ENCODE measurements around the gene FAM81B.
"Not testable (repeated sequence)": the region's sequence is repeated elsewhere in the genome, so short reads cannot be mapped to it uniquely, and the experiment has no call there.

Gene FAM81B

GRCh38 chr5:95390812-95391492 lies at the start of gene FAM81B:
FAM81B (plus strand) TSS chr5:95391366; CDS start chr5:95391390, 24 bp downstream.
- no peak for DNase-seq (ENCODE audit: low spot score)

- DNase-seq (ENCODE audit: low spot score) = not testable (repeated sequence)
These were observed 49.7 kb upstream of the FAM81B start for GRCh38 chr5:95341444-95341843.

- no peak for DNase-seq (ENCODE audit: low spot score)
These were observed 43.6 kb upstream of the FAM81B start for GRCh38 chr5:95347506-95348120.

- no peak for DNase-seq (ENCODE audit: low spot score)
These were observed 40.5 kb upstream of the FAM81B start for GRCh38 chr5:95350631-95351030.

GRCh38 chr5:95352691-95353090 lies 38.5 kb upstream of the FAM81B start:
- no peak for DNase-seq (ENCODE audit: low spot score)

- no peak for DNase-seq (ENCODE audit: low spot score)
These were observed 32.8 kb upstream of the FAM81B start for GRCh38 chr5:95358320-95358719.

- DNase-seq (ENCODE audit: low spot score) = no peak
These were observed 32.3 kb upstream of the FAM81B start for GRCh38 chr5:95358848-95359247.

GRCh38 chr5:95360667-95361066 lies 30.5 kb upstream of the FAM81B start:
- not testable (repeated sequence) for DNase-seq (ENCODE audit: low spot score)

GRCh38 chr5:95365302-95366095 lies 25.7 kb upstream of the FAM81B start:
- DNase-seq (ENCODE audit: low spot score) = no peak

GRCh38 chr5:95369782-95370181 lies 21.4 kb upstream of the FAM81B start:
- DNase-seq (ENCODE audit: low spot score) = no peak

- no peak for DNase-seq (ENCODE audit: low spot score)
These were observed 17.1 kb upstream of the FAM81B start for GRCh38 chr5:95374061-95374460.

GRCh38 chr5:95375591-95375990 lies 15.6 kb upstream of the FAM81B start:
- no peak for DNase-seq (ENCODE audit: low spot score)

GRCh38 chr5:95379133-95379532 lies 12.0 kb upstream of the FAM81B start:
- DNase-seq (ENCODE audit: low spot score) = no peak

GRCh38 chr5:95380103-95380628 lies 11.0 kb upstream of the FAM81B start:
- no peak for DNase-seq (ENCODE audit: low spot score)

- no peak for DNase-seq (ENCODE audit: low spot score)
These were observed 8.4 kb upstream of the FAM81B start for GRCh38 chr5:95382801-95383200.

- no peak for DNase-seq (ENCODE audit: low spot score)
These were observed 6.5 kb upstream of the FAM81B start for GRCh38 chr5:95384485-95385213.

- DNase-seq (ENCODE audit: low spot score) = no peak
These were observed 5.8 kb upstream of the FAM81B start for GRCh38 chr5:95385334-95385733.

- not testable (repeated sequence) for DNase-seq (ENCODE audit: low spot score)
These were observed 799 bp downstream of the FAM81B start for GRCh38 chr5:95391965-95392364.

GRCh38 chr5:95392593-95393182 lies 1.5 kb downstream of the FAM81B start:
- DNase-seq (ENCODE audit: low spot score) = no peak

GRCh38 chr5:95393279-95393678 lies 2.1 kb downstream of the FAM81B start:
- DNase-seq (ENCODE audit: low spot score) = no peak

GRCh38 chr5:95398989-95399388 lies 7.8 kb downstream of the FAM81B start:
- no peak for DNase-seq (ENCODE audit: low spot score)

GRCh38 chr5:95401626-95402025 lies 10.5 kb downstream of the FAM81B start:
- no peak for DNase-seq (ENCODE audit: low spot score)
